ENCODE measurements around the gene CD300E.
"Not testable (repeated sequence)": the region's sequence is repeated elsewhere in the genome, so short reads cannot be mapped to it uniquely, and the experiment has no call there.

Gene CD300E

GRCh38 chr17:74644419-74644818 is 20.9 kb upstream of the CD300E start:
- no peaks in the 10 kb centered on the region for H3K4me1 ChIP-seq (ENCODE audit: control insufficient read depth, insufficient read depth, low read length)
- H3K9ac ChIP-seq (ENCODE audit: low read length): no peak overlapping the region
- H3K36me3 ChIP-seq (ENCODE audit: control insufficient read depth, insufficient read depth, low read length): no peaks in the 10 kb centered on the region
- peaks cover 7% of the 10 kb centered on the region for H3K27me3 ChIP-seq (ENCODE audit: control insufficient read depth, insufficient read depth, low read length)
- H3K4me3 ChIP-seq (ENCODE audit: low read length): no peak overlapping the region
- H3K9me3 ChIP-seq (ENCODE audit: control insufficient read depth, low read length): no peaks in the 10 kb centered on the region

GRCh38 chr17:74643826-74644225 is 20.3 kb upstream of the CD300E start:
- Histone ChIP-seq H3K9me3 (ENCODE audit: control insufficient read depth, low read length) (no peaks in the 10 kb centered on the region), H3K9ac (ENCODE audit: low read length) (no peak overlapping the region), H3K4me3 (ENCODE audit: low read length) (no peak overlapping the region), H3K4me1 (ENCODE audit: control insufficient read depth, insufficient read depth, low read length) (no peaks in the 10 kb centered on the region), H3K27me3 (ENCODE audit: control insufficient read depth, insufficient read depth, low read length) (peaks cover 7% of the 10 kb centered on the region), H3K36me3 (ENCODE audit: control insufficient read depth, insufficient read depth, low read length) (no peaks in the 10 kb centered on the region)

- H3K4me3 ChIP-seq (ENCODE audit: low read length): no peak overlapping the region
- H3K36me3 ChIP-seq (ENCODE audit: control insufficient read depth, insufficient read depth, low read length): no peaks in the 10 kb centered on the region
- peaks cover 7% of the 10 kb centered on the region for H3K27me3 ChIP-seq (ENCODE audit: control insufficient read depth, insufficient read depth, low read length)
- no peak overlapping the region for H3K9ac ChIP-seq (ENCODE audit: low read length)
- no peaks in the 10 kb centered on the region for H3K4me1 ChIP-seq (ENCODE audit: control insufficient read depth, insufficient read depth, low read length)
- no peaks in the 10 kb centered on the region for H3K9me3 ChIP-seq (ENCODE audit: control insufficient read depth, low read length)
Measured at GRCh38 chr17:74642995-74643394, 19.5 kb upstream of the CD300E start.

- H3K4me3 ChIP-seq (ENCODE audit: low read length): no peak overlapping the region
- H3K36me3 ChIP-seq (ENCODE audit: control insufficient read depth, insufficient read depth, low read length): no peaks in the 10 kb centered on the region
- H3K9me3 ChIP-seq (ENCODE audit: control insufficient read depth, low read length): no peaks in the 10 kb centered on the region
- H3K9ac ChIP-seq (ENCODE audit: low read length): no peak overlapping the region
- peaks cover 4% of the 10 kb centered on the region for H3K27me3 ChIP-seq (ENCODE audit: control insufficient read depth, insufficient read depth, low read length)
- H3K4me1 ChIP-seq (ENCODE audit: control insufficient read depth, insufficient read depth, low read length): no peaks in the 10 kb centered on the region
Measured at GRCh38 chr17:74642556-74642955, 19.0 kb upstream of the CD300E start.

GRCh38 chr17:74641958-74642298 is 18.4 kb upstream of the CD300E start:
- Histone ChIP-seq H3K4me3 (ENCODE audit: low read length) (no peak overlapping the region), H3K9me3 (ENCODE audit: control insufficient read depth, low read length) (no peaks in the 10 kb centered on the region), H3K9ac (ENCODE audit: low read length) (no peak overlapping the region), H3K4me1 (ENCODE audit: control insufficient read depth, insufficient read depth, low read length) (no peaks in the 10 kb centered on the region), H3K36me3 (ENCODE audit: control insufficient read depth, insufficient read depth, low read length) (no peaks in the 10 kb centered on the region), H3K27me3 (ENCODE audit: control insufficient read depth, insufficient read depth, low read length) (peaks cover 3% of the 10 kb centered on the region)

- H3K9ac ChIP-seq (ENCODE audit: low read length): no peak overlapping the region
- H3K4me1 ChIP-seq (ENCODE audit: control insufficient read depth, insufficient read depth, low read length): no peaks in the 10 kb centered on the region
- H3K4me3 ChIP-seq (ENCODE audit: low read length): no peak overlapping the region
- H3K9me3 ChIP-seq (ENCODE audit: control insufficient read depth, low read length): no peaks in the 10 kb centered on the region
- H3K27me3 ChIP-seq (ENCODE audit: control insufficient read depth, insufficient read depth, low read length): peaks cover 3% of the 10 kb centered on the region
- H3K36me3 ChIP-seq (ENCODE audit: control insufficient read depth, insufficient read depth, low read length): no peaks in the 10 kb centered on the region
Measured at GRCh38 chr17:74641224-74641957, 17.9 kb upstream of the CD300E start.

- Histone ChIP-seq H3K9ac (ENCODE audit: low read length) (no peak overlapping the region), H3K4me1 (ENCODE audit: control insufficient read depth, insufficient read depth, low read length) (no peaks in the 10 kb centered on the region), H3K27me3 (ENCODE audit: control insufficient read depth, insufficient read depth, low read length) (peaks cover 6% of the 10 kb centered on the region), H3K4me3 (ENCODE audit: low read length) (no peak overlapping the region), H3K36me3 (ENCODE audit: control insufficient read depth, insufficient read depth, low read length) (no peaks in the 10 kb centered on the region), H3K9me3 (ENCODE audit: control insufficient read depth, low read length) (no peaks in the 10 kb centered on the region)
Measured at GRCh38 chr17:74639704-74640151, 16.2 kb upstream of the CD300E start.

GRCh38 chr17:74637926-74638325 is 14.4 kb upstream of the CD300E start:
- Histone ChIP-seq H3K36me3 (ENCODE audit: control insufficient read depth, insufficient read depth, low read length) (no peaks in the 10 kb centered on the region), H3K9me3 (ENCODE audit: control insufficient read depth, low read length) (no peaks in the 10 kb centered on the region), H3K4me3 (ENCODE audit: low read length) (no peak overlapping the region), H3K4me1 (ENCODE audit: control insufficient read depth, insufficient read depth, low read length) (no peaks in the 10 kb centered on the region), H3K9ac (ENCODE audit: low read length) (no peak overlapping the region), H3K27me3 (ENCODE audit: control insufficient read depth, insufficient read depth, low read length) (peaks cover 13% of the 10 kb centered on the region)

GRCh38 chr17:74637265-74637664 is 13.7 kb upstream of the CD300E start:
- Histone ChIP-seq H3K9ac (ENCODE audit: low read length) (no peak overlapping the region), H3K4me1 (ENCODE audit: control insufficient read depth, insufficient read depth, low read length) (no peaks in the 10 kb centered on the region), H3K9me3 (ENCODE audit: control insufficient read depth, low read length) (no peaks in the 10 kb centered on the region), H3K4me3 (ENCODE audit: low read length) (no peak overlapping the region), H3K27me3 (ENCODE audit: control insufficient read depth, insufficient read depth, low read length) (peaks cover 13% of the 10 kb centered on the region), H3K36me3 (ENCODE audit: control insufficient read depth, insufficient read depth, low read length) (no peaks in the 10 kb centered on the region)

GRCh38 chr17:74636541-74637085 is 13.1 kb upstream of the CD300E start:
- not testable (repeated sequence) for H3K4me3 ChIP-seq (ENCODE audit: low read length); H3K4me1 ChIP-seq (ENCODE audit: control insufficient read depth, insufficient read depth, low read length); H3K9ac ChIP-seq (ENCODE audit: low read length); H3K9me3 ChIP-seq (ENCODE audit: control insufficient read depth, low read length); H3K36me3 ChIP-seq (ENCODE audit: control insufficient read depth, insufficient read depth, low read length)
- H3K27me3 ChIP-seq (ENCODE audit: control insufficient read depth, insufficient read depth, low read length): peaks cover 13% of the 10 kb centered on the region

- Histone ChIP-seq H3K9ac (ENCODE audit: low read length) (no peak overlapping the region), H3K27me3 (ENCODE audit: control insufficient read depth, insufficient read depth, low read length) (peaks cover 13% of the 10 kb centered on the region), H3K4me1 (ENCODE audit: control insufficient read depth, insufficient read depth, low read length) (no peaks in the 10 kb centered on the region), H3K9me3 (ENCODE audit: control insufficient read depth, low read length) (no peaks in the 10 kb centered on the region), H3K4me3 (ENCODE audit: low read length) (no peak overlapping the region), H3K36me3 (ENCODE audit: control insufficient read depth, insufficient read depth, low read length) (no peaks in the 10 kb centered on the region)
Measured at GRCh38 chr17:74635418-74635817, 11.9 kb upstream of the CD300E start.

GRCh38 chr17:74633326-74633725 is 9.8 kb upstream of the CD300E start:
- no peaks in the 10 kb centered on the region for H3K9me3 ChIP-seq (ENCODE audit: control insufficient read depth, low read length)
- no peak overlapping the region for H3K4me3 ChIP-seq (ENCODE audit: low read length)
- no peaks in the 10 kb centered on the region for H3K36me3 ChIP-seq (ENCODE audit: control insufficient read depth, insufficient read depth, low read length)
- H3K9ac ChIP-seq (ENCODE audit: low read length): no peak overlapping the region
- H3K4me1 ChIP-seq (ENCODE audit: control insufficient read depth, insufficient read depth, low read length): no peaks in the 10 kb centered on the region
- peaks cover 9% of the 10 kb centered on the region for H3K27me3 ChIP-seq (ENCODE audit: control insufficient read depth, insufficient read depth, low read length)

Measured in mucosa of stomach (tissue), 1 donor.